GM23248 (cell line): ENCODE data around the gene UVRAG.

ENCODE experiments used
- EZH2 ChIP-seq: fragments of 200-600 bp; sonication (generic); IDR thresholded peaks from 2 replicates; pipeline ENCODE4 v1.6.1; 2018; ENCODE audit warnings: antibody characterized with exemption, mild to moderate bottlenecking; ENCODE audit not compliant: insufficient read depth, poor library complexity, severe bottlenecking
- EZH2phosphoT487 ChIP-seq: fragments of 200-600 bp; sonication (generic); IDR thresholded peaks from 2 replicates; pipeline ENCODE4 v1.6.1; 2018; ENCODE audit warnings: antibody characterized with exemption, moderate library complexity, mild to moderate bottlenecking, low read depth; ENCODE audit not compliant: insufficient read depth

- TF ChIP-seq EZH2 (no peak), EZH2phosphoT487 (no peak)
Observed at GRCh38 chr11:76155500-76156227, 340.7 kb downstream of the UVRAG start.
